ENCODE results near the gene WARS2.

The WARS2 gene

GRCh38 chr1:119083479-119083878, 57.0 kb downstream of the WARS2 start:
- DNase-seq (ENCODE audit: low read depth): no peak

GRCh38 chr1:119081700-119082099, 58.8 kb downstream of the WARS2 start:
- no peak for DNase-seq (ENCODE audit: low read depth)

- DNase-seq (ENCODE audit: low read depth): no peak
Observed at GRCh38 chr1:119081267-119081666, 59.2 kb downstream of the WARS2 start.

- DNase-seq (ENCODE audit: low read depth): no peak
Observed at GRCh38 chr1:119080586-119080985, 59.9 kb downstream of the WARS2 start.

GRCh38 chr1:119079881-119080280, 60.6 kb downstream of the WARS2 start:
- no peak for DNase-seq (ENCODE audit: low read depth)

GRCh38 chr1:119075614-119076013, 64.8 kb downstream of the WARS2 start:
- no peak for DNase-seq (ENCODE audit: low read depth)

GRCh38 chr1:119071321-119071720, 69.1 kb downstream of the WARS2 start:
- no peak for DNase-seq (ENCODE audit: low read depth)

GRCh38 chr1:119069682-119070081, 70.8 kb downstream of the WARS2 start:
- no peak for DNase-seq (ENCODE audit: low read depth)

- no peak for DNase-seq (ENCODE audit: low read depth)
Observed at GRCh38 chr1:119068427-119068826, 72.0 kb downstream of the WARS2 start.

- no peak for DNase-seq (ENCODE audit: low read depth)
Observed at GRCh38 chr1:119061700-119062099, 78.8 kb downstream of the WARS2 start.

GRCh38 chr1:119055568-119055967, 84.9 kb downstream of the WARS2 start:
- DNase-seq (ENCODE audit: low read depth): no peak

GRCh38 chr1:119053917-119054316, 86.5 kb downstream of the WARS2 start:
- DNase-seq (ENCODE audit: low read depth): no peak

GRCh38 chr1:119052267-119052666, 88.2 kb downstream of the WARS2 start:
- no peak for DNase-seq (ENCODE audit: low read depth)

- DNase-seq (ENCODE audit: low read depth): no peak
Observed at GRCh38 chr1:119048624-119049404, 91.6 kb downstream of the WARS2 start.

- no peak for DNase-seq (ENCODE audit: low read depth)
Observed at GRCh38 chr1:119046785-119047438, 93.5 kb downstream of the WARS2 start.

GRCh38 chr1:119046429-119046784, 94.0 kb downstream of the WARS2 start:
- DNase-seq (ENCODE audit: low read depth): no peak

GRCh38 chr1:119045096-119045746, 95.2 kb downstream of the WARS2 start:
- no peak for DNase-seq (ENCODE audit: low read depth)

- DNase-seq (ENCODE audit: low read depth): no peak
Observed at GRCh38 chr1:119040906-119041305, 99.5 kb downstream of the WARS2 start.

- no peak for DNase-seq (ENCODE audit: low read depth)
Observed at GRCh38 chr1:119040489-119040888, 100.0 kb downstream of the WARS2 start.

- no peak for DNase-seq (ENCODE audit: low read depth)
Observed at GRCh38 chr1:119038363-119038762, 102.1 kb downstream of the WARS2 start.

- no peak for DNase-seq (ENCODE audit: low read depth)
Observed at GRCh38 chr1:119034359-119034758, 106.1 kb downstream of the WARS2 start.

GRCh38 chr1:119032986-119033385, 107.5 kb downstream of the WARS2 start:
- no peak for DNase-seq (ENCODE audit: low read depth)

GRCh38 chr1:119027759-119028158, 112.7 kb downstream of the WARS2 start:
- DNase-seq (ENCODE audit: low read depth): no peak

All from stimulated activated CD8-positive, alpha-beta memory T cell treated with anti-CD3 and anti-CD28 coated beads, Interleukin-7, amount 100 ng/mL, for 24 hours (primary cell).